Measurements from ENCODE around the gene KLHL20. TPM values are rescaled to one million over a fixed set of nuclear protein-coding genes. Genes with fewer than 3 reads are reported as not detected.
"Not testable (repeated sequence)": the region's sequence is repeated elsewhere in the genome, so short reads cannot be mapped to it uniquely, and the experiment has no call there.

Gene KLHL20, protein sequence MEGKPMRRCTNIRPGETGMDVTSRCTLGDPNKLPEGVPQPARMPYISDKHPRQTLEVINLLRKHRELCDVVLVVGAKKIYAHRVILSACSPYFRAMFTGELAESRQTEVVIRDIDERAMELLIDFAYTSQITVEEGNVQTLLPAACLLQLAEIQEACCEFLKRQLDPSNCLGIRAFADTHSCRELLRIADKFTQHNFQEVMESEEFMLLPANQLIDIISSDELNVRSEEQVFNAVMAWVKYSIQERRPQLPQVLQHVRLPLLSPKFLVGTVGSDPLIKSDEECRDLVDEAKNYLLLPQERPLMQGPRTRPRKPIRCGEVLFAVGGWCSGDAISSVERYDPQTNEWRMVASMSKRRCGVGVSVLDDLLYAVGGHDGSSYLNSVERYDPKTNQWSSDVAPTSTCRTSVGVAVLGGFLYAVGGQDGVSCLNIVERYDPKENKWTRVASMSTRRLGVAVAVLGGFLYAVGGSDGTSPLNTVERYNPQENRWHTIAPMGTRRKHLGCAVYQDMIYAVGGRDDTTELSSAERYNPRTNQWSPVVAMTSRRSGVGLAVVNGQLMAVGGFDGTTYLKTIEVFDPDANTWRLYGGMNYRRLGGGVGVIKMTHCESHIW
- total RNA-seq (2014; rRNA removed; shearing (Covaris generic)) = 10.5 and 14.3 TPM in 2 replicates

DNA sequence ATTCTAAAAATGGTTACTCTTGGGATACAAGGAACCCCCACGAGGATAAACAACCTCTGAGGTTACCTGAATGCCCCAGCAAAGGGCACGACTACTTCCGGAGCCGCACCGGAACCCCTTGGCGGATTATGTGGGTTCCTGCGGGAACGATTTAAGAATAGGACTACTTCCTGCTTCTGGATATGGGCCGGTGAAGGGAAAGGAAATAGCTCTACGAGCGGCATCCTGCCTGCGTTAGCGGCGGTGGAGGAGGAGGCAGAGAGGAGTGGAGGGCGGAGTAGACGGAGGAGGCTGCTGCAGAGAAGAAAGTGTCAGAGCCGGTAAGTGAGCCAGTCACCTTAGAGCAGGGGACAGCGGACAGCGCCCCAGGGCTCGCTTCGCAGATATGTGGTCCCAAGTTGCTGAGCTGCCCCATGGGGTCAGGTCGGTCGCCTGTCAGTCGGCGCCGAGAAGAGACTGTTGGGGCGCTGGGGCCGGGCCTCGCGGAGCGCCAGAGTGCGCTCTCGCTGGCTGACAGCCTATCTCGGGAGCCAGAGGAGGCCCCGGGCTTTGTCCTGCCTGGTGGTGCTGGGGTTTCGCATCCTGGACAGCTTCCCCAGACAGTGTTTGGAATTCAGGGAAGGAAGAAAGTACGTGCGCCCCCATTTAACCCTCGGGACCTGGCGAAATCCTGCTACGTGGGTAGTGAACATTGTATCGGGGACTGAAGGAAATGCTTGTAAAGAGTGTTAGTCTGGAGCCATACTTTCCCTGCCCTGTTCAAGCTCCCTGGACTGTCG, at the start of gene KLHL20:
Gene KLHL20, plus strand, starts transcription at position 223 of the 779 bp plus-strand sequence. CDS start 1,063 bp downstream, outside the sequence.
- DNase-seq (ENCODE audit: low read depth) = peak; percentile 91

DNA sequence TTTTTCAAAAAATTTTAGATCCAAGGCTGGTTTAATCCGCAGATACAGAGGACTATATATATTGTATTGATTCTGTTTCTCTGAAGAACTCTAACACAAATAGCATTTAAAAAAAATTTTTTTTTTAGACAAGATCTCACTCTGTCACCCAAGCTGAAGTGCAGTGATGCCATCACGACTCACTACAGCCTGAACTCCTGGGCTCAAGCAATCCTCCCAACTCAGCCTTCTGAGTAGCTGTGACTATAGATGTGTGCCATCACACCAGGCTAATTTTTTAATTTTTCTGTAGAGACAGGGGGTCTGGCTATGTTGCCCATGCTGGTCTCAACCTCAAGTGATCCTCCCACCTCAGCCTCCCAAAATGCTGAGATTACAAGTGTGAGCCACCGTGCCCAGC, 48.1 kb upstream of the KLHL20 start:
- DNase-seq (ENCODE audit: low read depth) = peak; percentile 31

DNA sequence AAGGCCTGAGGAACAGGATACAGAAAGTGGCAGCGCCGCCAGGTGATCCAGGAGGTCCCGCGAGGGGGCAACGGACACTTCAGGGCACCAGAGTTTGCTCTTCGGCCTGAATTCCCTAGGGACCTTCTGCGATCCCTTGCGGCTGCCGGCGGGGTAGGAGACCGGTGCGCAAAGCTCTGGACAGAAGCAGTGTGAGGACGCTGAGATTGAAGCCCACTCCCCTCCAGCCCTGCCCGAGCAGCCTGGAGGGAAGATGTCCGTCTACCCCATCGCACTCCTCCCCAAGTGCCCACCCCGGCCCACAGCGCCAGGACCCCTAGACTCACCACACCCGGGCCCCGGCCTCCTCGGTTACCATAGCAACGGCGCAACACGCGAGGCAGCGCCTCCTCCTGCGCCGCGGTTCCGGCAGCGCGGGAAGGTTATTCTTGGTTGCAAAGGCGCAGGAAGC, 45.3 kb upstream of the KLHL20 start, which contains the start of gene ANKRD45:
Gene ANKRD45, minus strand, starts transcription at position 361 of the 451 bp plus-strand sequence. CDS start 10,433 bp downstream, outside the sequence.
- peak; percentile 53 for DNase-seq (ENCODE audit: low read depth)

DNA sequence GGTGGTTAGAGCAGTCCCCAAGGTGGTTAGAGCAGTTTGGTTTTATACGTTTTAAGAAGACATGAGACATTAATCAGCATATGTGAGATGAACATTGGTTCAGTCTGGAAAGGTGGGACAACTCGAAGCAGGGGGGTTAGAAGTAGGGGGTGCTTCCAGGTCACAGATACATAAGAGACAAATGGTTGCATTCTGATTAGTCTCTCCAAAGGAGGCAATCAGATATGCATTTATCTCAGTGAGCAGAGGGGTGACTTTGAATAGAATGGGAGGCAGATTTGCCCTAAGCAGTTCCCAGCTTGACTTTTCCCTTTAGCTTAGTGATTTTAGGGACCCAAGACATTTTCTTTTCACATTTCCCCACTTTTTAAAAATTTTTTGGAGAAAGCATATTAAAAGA, 40.3 kb upstream of the KLHL20 start:
- not testable (repeated sequence) for DNase-seq (ENCODE audit: low read depth)

DNA sequence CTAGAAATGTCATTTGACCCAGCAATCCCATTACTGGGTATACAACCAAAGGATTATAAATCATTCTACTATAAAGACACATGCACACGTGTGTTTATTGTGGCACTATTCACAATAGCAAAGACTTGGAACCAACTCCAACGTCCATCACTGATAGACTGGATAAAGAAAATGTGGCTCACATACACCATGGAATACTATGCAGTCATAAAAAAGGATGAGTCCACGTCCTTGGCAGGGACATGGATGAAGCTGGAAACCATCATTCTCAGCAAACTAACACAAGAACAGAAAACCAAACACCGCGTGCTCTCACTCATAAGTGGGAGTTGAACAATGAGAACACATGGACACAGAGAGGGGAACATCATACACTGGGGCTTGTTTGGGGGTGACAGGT, 34.6 kb upstream of the KLHL20 start:
- DNase-seq (ENCODE audit: low read depth) = not testable (repeated sequence)

DNA sequence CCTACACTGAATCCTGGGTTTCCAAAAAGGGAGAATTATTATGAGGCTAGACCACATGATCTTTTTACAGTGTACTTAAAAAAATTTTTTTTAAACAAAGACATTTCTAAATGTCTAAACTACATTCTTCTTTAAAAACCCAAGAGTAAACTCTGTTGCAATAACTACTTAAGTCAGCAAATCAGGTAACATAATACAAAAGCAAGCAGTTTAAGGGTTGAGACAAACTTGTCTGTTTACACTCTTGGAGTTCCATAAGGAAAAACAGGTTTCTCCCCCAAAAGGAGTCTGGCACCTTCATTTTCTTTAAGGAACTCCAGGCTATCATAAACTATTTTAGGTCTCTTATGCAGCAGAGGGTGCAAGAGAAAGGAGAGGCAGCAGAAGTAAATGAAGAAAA, 32.6 kb upstream of the KLHL20 start:
- DNase-seq (ENCODE audit: low read depth) = no peak

DNA sequence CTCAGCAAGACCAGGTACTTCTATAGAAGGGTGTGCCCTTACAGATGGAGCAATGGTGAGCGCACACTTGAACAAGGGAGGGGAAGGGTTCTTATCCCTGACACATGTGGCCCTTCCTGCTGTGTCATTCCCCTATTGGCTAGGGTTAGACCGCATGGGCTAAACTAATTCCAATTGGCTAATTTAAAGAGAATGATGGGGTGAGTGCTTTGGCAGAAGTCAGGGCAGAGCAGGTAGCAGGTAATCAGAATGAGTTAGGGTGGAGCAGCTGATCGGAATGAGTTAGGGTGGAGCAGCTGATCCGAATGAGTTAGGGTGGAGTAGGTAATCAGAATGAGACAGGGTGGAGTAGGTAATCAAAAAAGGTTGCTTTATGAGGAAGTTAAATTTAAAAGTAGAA, 30.9 kb upstream of the KLHL20 start:
- not testable (repeated sequence) for DNase-seq (ENCODE audit: low read depth)

DNA sequence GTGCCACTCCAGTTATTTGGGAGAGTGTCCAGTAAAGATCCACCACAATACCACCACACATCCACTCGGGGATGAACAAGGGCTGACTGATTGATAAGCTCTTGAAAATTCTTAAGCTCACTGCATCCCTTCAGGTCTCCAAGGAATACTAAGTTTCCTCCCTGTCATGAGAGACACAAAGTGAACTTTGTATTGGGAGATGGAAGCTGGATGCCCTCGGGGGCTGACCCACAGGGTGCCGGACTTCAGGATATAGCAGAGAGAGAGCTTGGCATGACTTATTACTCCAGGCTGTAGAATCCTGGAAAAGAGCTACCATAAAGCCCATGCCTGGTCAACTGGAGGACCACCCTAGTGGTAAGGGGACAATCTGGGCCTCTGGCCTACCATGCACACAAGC, 29.7 kb upstream of the KLHL20 start:
- not testable (repeated sequence) for DNase-seq (ENCODE audit: low read depth)

DNA sequence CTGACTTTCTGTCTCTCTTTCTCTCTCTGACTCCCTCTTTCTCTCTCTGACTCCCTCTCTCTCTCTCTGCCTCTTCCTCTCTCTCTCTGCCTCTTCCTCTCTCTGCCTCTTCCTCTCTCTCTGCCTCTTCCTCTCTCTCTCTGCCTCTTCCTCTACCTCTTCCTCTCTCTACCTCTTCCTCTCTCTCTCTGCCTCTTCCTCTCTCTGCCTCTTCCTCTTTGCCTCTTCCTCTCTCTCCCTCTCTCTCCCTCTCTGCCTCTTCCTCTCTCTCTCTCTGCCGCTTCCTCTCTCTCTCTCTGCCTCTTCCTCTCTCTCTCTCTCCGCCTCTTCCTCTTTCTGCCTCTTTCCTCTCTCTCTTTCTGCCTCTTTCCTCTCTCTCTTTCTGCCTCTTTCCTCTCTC, 26.5 kb upstream of the KLHL20 start:
- no peak for DNase-seq (ENCODE audit: low read depth)

DNA sequence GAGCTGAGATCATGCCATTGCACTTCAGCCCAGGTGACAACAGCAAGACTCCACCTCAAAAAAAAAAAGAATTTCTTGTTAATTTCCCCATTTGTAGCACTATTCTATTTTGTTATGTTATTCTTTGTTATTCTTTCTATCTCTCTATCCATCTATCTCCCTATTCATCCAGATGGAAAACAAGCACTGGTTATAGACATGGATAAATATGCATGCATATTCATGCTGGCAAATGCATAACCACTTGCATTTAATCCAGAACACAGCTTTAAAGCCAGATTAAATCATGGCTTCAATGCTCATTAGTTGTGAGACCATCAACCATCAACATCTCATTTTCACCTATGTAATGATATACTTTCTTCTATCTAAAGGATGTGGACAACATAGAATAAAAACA, 21.5 kb upstream of the KLHL20 start:
- no peak for DNase-seq (ENCODE audit: low read depth)

DNA sequence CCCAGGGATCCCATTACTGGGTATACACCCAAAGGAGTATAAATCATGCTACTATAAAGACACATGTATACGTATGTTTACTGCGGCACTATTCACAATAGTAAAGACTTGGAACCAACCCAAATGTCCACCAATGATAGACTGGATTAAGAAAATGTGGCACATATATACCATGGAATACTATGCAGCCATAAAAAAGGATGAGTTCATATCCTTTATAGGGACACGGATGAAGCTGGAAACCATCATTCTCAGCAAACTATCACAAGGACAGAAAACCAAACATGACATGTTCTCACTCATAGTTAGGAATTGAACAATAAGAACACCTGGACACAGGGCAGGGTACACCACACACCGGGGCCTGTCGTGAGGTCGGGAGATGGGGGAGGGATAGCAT, 13.5 kb upstream of the KLHL20 start:
- not testable (repeated sequence) for DNase-seq (ENCODE audit: low read depth)

DNA sequence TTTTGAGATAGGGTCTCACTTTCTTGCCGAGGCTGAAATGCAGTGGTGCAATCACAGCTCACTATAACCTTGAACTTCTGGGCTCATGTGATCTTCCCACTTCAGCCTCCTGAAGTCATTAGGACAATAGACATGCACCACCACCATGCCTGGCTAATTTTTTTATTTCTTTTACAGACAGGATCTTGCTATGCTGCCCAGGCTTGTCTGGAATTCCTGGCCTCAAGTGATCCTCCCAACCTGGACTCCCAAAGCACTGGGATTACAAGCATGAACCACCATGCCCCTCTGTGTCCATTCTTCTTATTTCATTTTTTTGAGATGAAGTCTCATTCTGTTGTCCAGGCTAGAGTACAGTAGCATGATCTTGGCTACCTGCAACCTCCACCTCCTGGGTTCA, 12.0 kb upstream of the KLHL20 start:
- no peak for DNase-seq (ENCODE audit: low read depth)

DNA sequence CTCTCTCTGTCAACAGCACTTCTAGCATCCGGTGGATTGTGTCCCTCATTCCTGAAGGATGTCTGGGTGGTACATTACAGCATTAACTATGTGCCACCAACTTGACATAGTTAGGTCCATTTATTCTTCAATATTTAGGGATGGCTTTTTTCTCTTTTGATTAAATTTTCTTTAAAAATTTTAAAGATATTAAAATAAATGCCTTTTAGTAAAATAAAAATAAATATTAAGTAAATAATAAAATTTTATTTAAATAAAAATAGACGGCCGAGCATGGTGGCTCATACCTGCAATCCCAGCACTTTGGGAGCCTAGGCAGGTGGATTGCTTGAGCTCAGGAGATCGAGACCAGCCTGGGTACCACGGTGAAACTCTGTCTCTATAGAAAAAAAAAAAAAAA, 9.7 kb upstream of the KLHL20 start:
- DNase-seq (ENCODE audit: low read depth) = no peak

DNA sequence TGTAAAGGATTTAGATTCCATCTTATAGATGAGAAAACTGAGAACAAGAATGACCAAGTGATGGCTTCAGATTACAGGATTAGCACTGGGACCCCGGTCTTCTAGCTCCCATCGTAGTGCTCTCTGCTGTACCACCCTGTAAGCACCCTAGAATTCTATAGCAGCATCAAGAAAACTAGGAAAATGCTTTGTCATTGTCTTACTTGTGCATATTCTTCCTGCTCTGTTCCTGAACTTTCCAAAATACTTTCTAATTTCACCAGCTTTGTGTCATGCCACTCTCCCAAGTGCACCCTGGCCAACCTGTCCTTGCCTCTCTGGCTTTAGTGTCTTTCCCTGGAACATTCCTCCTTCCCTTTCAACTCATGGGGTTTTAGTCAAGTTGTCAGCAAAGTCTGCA, 6.0 kb upstream of the KLHL20 start:
- DNase-seq (ENCODE audit: low read depth) = no peak

DNA sequence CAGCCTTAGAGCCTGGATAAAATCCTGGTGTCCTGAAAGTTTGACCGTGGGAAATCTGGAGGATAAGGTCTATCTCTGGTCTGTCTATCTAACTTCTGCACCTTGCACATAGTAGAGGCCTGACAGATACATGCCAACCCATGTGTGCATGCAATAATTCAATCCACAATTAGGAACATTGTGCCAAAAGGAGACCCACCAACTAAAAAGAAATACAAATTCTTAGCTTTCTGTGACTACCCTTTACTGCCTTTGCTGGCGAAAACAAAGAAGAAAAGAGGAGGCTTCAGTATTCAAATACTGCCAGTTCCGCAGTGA, 381 bp upstream of the KLHL20 start:
- DNase-seq (ENCODE audit: low read depth) = no peak

DNA sequence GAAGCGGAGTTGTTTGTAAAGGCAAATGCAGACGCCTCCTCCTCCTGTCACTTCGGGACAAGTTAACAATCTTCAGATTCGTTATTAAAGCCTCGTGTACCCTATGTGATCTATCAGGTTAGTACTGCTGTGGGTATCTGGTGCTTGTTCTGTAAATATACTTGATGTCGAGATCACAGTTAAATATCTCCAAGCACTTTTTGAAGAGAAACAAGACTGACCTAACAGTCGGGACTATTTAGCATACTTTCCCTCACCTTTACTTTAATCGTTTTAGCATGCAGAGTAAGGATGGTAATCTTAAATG, 710 bp downstream of the KLHL20 start:
- no peak for DNase-seq (ENCODE audit: low read depth)

DNA sequence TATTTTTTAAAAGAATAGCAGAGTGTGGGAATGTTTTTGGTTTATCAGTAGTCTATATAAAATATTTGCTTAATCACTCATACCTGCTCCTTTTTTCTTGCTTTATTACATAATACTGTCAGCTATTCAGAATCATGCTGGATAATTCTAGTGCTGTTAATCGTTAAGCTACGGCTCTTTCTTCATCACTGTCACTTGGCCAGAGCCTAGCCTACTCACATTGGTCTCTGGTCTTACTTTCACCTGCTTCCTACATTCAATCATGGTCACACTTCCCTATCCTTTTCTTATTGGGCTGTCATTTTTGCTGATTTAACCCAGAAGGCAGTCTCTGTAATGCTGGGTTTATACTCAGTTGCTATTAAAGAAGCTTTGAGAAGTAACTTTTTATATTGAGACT, 2.5 kb downstream of the KLHL20 start:
- no peak for DNase-seq (ENCODE audit: low read depth)

DNA sequence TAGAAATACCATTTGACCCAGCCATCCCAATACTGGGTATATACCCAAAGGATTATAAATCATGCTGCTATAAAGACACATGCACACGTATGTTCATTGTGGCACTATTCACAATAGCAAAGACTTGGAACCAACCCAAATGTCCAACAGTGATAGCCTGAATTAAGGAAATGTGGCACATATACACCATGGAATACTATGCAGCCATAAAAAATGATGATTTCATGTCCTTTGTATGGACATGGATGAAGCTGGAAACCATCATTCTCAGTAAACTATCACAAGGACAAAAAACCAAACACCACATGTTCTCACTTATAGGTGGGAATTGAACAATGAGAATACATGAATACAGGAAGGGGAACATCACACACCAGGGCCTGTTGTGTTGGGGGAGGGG, 16.6 kb downstream of the KLHL20 start:
- not testable (repeated sequence) for DNase-seq (ENCODE audit: low read depth)

DNA sequence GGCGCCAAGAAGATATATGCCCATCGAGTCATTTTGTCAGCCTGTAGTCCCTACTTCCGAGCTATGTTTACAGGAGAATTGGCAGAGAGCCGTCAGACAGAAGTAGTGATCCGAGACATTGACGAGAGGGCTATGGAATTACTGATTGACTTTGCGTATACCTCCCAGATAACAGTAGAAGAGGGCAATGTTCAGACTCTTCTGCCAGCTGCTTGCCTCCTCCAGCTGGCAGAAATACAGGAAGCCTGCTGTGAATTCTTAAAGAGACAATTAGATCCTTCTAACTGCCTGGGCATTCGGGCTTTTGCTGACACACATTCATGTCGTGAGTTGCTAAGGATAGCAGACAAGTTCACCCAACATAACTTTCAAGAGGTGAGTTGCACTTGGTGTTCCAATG, 19.1 kb downstream of the KLHL20 start:
- DNase-seq (ENCODE audit: low read depth) = no peak

DNA sequence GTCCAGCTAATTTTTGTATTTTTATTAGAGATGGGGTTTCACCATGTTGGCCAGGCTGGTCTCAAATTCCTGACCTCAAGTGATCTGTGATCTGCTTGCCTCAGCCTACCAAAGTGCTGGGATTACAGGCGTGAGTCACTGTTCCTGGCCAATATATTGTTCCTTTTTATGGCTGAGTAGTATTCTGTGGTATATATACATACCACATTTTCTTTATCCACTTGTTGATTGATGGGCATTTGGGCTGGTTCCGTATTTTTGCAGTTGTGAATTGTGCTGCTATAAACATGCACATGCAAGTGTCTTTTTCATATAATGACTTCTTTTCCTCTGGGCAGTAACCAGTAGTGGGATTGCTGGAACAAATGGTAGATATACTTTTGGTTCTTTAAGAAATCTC, 21.3 kb downstream of the KLHL20 start:
- not testable (repeated sequence) for DNase-seq (ENCODE audit: low read depth)

DNA sequence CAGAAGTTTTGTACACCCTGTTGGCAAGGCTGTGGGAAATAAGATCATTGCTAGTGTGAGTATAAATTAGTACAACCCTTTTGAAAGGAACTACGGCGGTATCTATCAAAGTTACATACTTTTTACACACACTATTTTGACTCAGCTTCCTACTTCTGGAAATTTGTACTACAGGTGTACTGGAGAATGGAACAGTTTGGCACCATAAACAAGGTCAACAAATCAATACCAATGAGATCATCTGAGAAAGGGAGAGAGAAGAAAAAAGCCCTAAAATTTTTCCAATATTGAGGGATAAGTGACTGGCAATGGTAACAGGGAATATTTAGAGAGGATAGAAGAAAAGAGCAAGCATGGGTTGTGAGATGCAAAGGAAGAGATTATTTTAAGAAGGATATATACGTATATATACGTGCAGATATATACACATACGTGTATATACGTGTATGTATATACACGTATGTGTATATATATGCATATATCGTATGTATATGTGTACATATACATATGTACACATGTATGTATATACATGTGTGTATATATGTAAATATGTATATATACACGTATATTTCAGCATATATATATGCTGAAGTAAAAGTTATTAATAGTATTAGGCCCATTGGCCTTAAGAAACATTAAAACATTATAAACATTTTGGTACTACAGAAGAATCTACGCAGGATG, 27.6 kb downstream of the KLHL20 start:
- no peak for DNase-seq (ENCODE audit: low read depth)

DNA sequence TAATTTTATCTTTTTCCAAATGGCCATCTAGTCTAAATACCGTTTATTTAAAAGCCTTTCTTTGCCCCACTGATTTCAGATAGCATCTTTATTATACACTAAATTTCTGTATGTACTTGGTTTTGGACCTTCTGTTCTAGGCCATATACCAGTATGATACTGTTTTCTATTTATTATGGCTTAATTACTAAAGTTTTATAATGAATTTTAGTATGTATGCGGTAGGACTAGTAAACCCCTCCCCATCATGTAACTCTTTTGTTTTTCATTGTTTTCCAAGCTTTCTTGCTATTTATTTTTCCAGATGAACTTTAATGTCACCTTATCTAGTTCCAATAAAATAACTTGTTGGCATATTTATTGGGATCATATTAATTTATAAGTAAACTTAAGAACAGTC, 29.9 kb downstream of the KLHL20 start:
- DNase-seq (ENCODE audit: low read depth) = no peak

All from Daoy (cell line).